GM12872 (cell line): Measurements from ENCODE around the gene P3H4.

ENCODE experiments used
- TF ChIP-seq, protein P1 (sequence below): IDR thresholded peaks from 3 replicates; pipeline ENCODE4 v1.5.1; 2011; ENCODE audit warnings: low read depth, mild to moderate bottlenecking, low read length, moderate library complexity; ENCODE audit not compliant: insufficient read depth

Gene P3H4

GRCh38 chr17:41799366-41799765 is 12.4 kb downstream of the P3H4 start:
- TF ChIP-seq, protein P1, sequence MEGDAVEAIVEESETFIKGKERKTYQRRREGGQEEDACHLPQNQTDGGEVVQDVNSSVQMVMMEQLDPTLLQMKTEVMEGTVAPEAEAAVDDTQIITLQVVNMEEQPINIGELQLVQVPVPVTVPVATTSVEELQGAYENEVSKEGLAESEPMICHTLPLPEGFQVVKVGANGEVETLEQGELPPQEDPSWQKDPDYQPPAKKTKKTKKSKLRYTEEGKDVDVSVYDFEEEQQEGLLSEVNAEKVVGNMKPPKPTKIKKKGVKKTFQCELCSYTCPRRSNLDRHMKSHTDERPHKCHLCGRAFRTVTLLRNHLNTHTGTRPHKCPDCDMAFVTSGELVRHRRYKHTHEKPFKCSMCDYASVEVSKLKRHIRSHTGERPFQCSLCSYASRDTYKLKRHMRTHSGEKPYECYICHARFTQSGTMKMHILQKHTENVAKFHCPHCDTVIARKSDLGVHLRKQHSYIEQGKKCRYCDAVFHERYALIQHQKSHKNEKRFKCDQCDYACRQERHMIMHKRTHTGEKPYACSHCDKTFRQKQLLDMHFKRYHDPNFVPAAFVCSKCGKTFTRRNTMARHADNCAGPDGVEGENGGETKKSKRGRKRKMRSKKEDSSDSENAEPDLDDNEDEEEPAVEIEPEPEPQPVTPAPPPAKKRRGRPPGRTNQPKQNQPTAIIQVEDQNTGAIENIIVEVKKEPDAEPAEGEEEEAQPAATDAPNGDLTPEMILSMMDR, result no peak

DNA sequence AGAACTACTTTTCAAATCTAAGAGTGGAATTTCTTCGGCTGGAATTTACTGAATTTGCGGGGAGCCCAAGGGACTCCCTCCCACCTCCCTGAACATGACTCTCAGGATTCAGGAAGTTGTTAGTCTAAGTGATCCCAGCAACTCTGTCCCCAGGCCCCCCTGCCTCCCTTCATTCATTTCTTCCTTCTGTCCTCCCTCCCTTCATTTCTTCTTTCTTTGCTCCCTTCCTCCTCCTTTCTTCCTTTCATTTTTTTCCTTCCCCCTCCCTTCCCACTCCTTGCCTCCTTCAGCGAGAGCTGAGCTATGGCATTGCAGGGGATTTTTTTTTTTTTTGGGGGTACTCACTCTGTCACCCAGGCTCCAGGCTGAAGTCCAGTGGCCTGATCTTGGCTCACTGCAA is 14.4 kb downstream of the P3H4 start:
- TF ChIP-seq, protein P1, result no peak

DNA sequence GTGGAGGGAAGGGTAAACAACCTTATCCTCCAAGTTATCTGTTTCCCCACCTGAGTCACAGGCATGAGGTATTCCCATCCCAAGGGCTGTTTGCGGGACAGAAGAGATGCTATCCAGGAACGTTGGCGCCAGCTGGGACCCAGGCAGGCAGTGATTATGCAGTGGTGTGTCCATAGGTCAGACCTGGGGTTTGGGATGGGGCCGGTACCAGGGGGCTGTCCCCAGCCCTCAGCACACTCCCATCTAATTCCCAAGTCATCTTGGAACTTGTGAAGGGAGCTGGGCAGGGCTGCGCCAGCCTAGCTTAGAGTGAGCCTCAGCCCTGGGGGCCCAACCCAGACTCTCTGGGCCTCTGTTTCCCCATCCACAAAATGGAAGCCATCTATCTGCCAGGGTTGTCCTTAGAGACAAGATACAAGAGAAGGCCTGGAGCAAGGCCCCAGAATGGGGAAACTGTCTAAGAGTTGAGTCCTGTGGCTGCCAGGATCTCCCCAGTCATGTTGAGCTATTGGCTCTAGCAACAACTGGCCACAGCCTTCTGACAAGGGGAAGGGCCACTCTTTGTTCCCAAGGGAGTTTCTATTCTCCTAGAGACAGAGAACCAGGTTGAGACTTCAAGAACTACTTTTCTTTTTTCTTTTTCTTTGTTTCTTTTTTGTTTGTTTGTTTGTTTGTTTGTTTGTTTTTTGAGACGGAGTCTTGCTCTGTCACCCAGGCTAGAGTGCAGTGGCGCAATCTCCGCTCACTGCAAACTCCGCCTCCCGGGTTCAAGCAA is 15.4 kb downstream of the P3H4 start:
- TF ChIP-seq, protein P1, result no peak

DNA sequence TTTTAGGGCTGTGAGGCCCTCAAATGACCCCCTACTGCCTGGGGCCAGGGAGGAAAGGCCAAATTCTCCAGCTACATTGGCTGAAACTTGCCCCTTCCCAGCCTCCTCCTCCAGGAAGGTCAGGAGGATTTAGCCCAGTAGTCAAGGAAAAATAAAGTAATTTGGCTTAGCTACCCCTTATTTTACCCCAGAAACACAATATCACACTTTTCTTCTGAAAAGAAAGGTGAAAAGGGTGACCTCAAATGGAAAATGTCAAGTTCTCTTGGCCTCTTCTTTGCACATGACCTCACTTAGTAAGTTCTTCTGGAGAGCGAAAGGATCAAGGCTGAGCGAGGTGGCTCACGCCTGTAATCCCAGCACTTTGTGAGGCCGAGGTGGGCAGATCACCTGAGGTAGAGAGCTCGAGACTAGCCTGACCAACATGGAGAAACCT is 17.2 kb downstream of the P3H4 start:
- TF ChIP-seq, protein P1, result no peak

- TF ChIP-seq, protein P1, result no peak
Observed at GRCh38 chr17:41793784-41794539, 17.8 kb downstream of the P3H4 start.

- TF ChIP-seq, protein P1, result no peak
Observed at GRCh38 chr17:41792845-41793783, 18.6 kb downstream of the P3H4 start.

DNA sequence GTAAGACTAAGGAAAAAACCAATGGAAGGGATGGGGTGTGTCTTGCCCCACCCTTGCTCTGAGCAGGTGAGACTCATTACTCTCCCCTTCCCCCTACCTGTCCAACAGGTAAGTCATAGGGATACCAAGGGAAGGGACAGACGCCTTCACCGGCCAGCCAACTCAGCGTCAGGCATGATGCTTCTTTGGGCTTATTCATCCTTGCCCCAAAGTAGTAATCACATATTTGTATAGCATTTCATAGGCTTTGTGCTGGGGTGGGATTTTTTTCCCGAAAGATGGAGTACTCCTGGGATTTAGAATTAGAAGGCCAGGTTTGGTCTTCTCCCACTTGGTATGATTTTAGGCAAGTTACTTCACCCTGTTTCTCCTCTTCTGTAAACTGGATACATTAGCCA is 24.7 kb downstream of the P3H4 start:
- TF ChIP-seq, protein P1, result no peak
